NT2/D1 (cell line): Measurements from ENCODE around the gene ACAP1.

Experiments
- SUZ12 ChIP-seq: IDR thresholded peaks from 2 replicates; pipeline ENCODE4 v1.6.1; 2011; ENCODE audit not compliant: insufficient read length, insufficient read depth; ENCODE audit errors: extremely low read depth
- YY1 ChIP-seq: IDR thresholded peaks from 2 replicates; pipeline ENCODE4 v1.6.1; 2011; ENCODE audit not compliant: insufficient read length, insufficient read depth

DNA sequence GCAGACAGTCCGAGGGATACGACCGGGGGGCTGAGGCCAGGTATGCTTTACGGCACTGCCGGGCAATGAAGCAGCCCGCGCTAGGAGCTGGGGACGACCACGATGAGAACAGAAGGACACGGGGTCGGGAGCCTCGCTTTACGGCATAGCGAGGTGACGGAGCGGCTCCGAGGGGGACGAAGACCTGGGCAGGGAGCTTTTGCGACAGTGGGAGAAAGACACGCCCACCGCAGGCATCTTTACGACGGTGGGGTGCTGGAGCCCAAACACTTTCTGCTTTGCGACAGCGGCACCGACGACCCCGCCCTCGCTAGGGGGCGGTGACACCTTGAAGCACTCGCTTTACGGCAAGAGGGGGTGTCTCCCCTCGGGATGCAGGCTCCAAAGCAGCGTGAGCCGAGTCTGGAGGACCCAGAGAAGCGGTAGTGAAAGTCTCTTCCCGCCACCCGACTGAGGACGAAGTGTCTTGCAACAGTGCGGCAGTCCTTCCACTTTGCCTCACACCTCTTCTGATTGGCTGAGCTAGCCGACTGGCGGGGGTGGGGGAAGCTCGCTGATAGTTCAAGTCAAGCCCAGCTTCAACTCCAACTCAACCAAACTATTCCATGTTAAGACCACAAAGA is 6.8 kb upstream of the ACAP1 start:
- TF ChIP-seq YY1 (no peak), SUZ12 (no peak)
